T follicular helper cell (primary cell): Measurements from ENCODE around the gene CCDC88C.

Experiments used
- DNase-seq: peaks from one replicate; pipeline ENCODE4 v3.0.0-alpha.2; 2020; ENCODE audit warnings: low read depth

The CCDC88C gene

GRCh38 chr14:91306547-91306946, 111.1 kb downstream of the CCDC88C start:
- DNase-seq: no peak

- DNase-seq: no peak
These were observed 111.8 kb downstream of the CCDC88C start for GRCh38 chr14:91305650-91306431.

DNA sequence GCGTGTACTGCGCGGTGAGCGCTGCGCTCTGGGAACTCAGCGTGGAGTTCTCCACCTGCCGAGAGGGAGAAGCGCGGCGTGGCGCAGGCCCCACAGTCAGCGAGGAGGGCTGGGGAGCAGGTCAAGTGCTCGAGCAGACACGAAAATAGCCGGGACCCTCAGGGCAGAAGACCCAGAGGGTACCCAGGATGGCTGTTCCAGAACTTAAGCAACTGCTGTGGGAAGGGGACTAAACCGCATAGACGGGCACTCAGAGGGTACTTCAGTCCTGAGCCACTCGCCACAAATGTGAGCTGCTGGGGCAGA, 113.7 kb downstream of the CCDC88C start:
- DNase-seq: no peak

DNA sequence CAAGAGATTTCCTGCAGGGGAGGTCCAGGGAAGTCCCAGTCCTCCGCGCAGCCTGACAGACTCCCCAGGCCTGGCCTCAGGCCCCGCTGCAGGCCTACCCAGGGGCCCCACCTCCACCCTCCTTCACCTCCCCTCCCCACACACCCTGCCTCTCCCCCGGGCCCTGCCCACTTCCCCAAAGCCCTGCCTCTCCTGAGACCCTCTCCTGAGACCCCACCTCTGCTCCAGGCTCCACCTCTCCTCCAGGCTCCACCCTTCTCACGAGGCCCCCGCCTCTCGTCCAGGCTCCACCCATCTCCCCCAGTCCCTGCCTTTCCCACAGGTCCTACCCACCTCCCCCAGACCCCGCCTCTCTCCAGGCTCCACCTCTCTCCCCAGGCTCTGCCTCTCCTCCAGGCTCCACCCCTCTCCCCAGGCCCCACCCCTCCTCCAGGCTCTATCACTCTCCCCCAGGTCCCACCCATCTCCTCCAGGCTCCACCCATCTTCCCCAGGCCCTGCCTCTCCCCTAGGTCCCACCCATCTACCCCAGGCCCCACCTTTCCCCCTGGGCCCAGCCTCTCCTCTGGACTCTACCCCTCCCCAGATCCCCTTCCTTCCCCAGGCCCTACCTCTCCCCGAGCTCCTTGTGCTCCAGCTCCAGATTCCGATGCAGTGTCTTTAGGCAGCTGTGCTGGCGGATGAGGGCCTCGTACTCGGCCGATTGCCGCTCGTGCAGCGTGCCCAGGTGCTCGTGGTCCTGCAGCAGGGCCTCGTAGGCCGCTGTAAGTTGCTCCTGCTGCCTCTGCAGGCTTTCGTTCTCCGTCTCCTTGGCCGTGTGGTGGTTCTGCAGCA, 114.3 kb downstream of the CCDC88C start:
- DNase-seq: peak; percentile 35

- DNase-seq: no peak
These were observed 115.2 kb downstream of the CCDC88C start for GRCh38 chr14:91302391-91302790.

GRCh38 chr14:91300957-91301356, 116.7 kb downstream of the CCDC88C start:
- DNase-seq: no peak

- no peak for DNase-seq
These were observed 117.2 kb downstream of the CCDC88C start for GRCh38 chr14:91300283-91300895.

- DNase-seq: no peak
These were observed 118.2 kb downstream of the CCDC88C start for GRCh38 chr14:91299121-91300115.

DNA sequence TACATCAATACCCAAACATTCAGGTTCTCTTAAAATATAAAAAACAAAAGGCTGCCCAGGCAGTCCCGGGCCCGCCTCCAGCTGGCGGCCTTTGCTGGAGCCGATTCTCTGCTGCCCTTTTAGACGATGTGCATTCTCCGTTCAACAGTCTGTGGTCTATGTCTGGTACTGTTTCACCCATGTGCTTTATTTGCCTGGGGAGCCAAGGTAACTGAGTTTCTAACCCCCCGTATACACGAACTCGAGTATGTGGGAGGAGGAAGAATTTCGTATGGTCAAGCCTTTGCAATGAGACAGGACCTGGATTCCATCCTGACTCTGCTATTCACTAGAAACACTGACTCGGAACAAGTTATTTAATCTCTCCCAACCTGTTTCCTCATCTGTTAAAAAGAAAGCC, 119.0 kb downstream of the CCDC88C start:
- no peak for DNase-seq

DNA sequence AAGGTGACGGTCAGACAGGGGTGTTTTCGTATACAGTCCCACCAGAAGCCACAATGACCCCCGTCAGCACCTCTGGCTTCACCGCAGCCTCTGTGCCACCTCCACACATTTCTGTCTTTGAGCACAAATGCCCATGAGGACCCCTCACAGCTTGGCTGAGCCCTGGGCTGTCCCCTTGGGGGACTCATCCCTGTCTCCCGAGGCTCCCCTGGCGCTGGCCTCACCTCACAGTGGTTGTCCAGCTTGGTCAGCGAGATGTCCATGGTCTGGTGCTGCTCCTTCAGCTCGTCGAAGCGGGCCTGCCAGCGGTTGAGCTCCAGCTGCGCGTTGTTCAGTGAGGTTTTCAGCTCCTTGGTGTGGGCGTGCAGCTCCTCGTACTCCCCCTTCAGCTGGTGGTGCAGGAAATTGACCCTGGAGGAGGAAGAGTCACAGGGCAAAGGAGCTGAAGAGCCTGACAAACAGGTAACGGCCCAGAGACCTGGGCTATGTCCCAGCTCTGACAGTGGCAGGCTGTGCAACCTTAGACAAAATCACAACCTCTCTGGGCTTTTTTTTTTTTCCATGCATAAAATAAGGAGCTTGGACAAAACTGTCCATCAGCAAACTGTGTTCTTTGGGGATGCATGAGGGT, 120.4 kb downstream of the CCDC88C start:
- DNase-seq: no peak

DNA sequence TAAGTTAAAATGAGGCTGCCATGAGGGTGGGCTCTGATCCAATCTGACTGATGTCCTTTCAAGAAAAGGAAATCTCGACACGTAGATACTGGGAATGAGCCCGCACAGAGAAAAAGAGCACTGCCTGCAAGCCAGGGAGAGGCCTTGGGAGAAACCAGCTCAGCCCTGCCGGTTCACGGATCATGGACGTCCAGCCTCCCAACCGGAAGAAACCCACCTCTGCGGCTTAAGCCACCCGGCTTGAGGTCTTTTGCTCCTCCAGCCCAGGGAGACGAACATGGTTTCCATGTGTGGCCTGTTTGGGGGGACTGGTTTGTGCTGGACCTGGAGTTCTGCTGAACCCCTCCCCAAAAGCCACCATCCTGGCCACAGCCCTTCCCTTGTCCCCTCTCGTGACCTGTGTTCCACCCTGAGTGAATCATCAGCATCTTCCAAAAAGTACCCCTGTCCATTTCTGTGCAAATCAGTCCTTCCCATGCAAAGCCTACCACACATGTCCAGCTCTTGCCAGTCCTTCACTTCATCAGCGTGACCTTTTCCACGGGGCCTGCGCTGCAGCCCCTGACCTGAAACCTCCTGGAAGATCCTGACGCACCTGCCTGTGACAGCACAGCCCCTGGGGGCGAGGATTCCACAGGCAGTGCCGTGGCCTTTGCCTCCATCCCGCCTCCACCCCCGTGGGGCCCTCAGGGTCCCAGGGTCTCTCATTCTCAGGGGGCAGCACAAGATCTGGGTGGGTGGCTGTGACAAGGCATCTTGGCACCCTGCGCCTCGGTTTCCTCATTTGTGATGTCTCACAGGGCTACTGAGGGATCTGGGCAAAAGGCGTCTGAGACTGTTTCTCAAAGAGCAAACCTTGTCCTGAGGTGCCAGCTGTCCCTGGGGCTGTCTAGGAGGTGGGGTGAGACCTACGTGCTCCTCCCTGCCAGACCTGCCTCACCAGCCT, 121.5 kb downstream of the CCDC88C start:
- DNase-seq: no peak

DNA sequence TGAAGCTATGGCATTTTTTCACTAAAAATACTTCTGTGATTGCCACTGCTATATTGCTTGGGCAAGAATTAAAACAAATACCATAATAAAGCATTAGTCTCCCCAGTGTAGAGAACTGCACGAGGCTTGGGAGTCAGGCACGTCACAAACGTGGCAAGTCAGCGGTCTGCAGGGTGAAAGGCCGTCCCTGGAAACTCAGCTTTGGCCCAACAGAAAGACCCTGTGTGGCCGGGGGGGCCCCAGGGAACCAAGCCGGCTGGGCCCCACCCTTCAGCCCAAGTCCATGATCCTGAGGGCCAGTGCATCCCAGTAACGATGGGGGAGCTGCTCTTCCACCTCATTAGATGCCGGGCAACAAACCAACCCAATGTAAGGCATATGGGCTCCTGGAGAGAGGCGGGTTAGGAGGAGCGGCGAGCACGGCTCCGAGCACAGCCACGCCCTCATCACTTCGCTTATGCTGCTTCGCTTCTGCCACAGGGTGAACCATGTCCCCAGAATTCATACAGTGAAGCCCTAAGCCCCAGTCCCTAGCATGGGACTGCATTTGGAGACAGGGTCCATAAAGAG, 122.3 kb downstream of the CCDC88C start:
- no peak for DNase-seq

DNA sequence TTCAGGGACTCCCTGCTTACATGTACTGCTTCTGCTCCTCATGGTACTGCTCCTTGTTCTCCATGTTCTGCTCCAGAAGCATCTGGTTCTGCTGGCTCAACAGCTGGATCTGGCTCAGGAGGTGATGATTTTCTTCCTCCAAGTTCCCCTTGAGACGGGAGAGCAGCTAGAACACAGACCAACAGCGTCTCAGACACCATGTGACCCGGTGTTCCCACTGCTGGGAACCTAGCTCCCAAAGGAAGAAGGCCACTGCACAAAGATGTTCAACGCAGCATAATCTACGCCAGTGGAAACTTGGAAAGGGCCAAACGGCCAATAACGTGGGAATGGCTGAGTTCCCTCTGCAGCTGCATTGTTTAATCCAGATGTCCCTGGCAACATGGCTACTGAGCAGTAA, 123.5 kb downstream of the CCDC88C start:
- no peak for DNase-seq

DNA sequence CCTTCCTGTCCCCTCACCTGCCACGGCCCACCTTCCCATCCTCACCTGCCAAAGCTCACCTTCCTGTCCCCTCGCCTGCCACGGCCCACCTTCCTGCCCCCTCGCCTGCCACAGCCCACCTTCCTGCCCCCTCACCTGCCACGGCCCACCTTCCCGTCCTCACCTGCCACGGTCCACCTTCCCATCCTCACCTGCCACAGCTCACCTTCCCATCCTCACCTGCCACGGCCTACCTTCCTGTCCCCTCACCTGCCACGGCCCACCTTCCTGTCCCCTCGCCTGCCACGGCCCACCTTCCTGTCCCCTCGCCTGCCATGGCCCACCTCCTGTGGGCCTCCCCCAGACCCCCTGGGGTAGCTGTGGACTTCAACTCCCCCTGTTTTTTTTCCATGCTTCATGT, 124.3 kb downstream of the CCDC88C start:
- no peak for DNase-seq

DNA sequence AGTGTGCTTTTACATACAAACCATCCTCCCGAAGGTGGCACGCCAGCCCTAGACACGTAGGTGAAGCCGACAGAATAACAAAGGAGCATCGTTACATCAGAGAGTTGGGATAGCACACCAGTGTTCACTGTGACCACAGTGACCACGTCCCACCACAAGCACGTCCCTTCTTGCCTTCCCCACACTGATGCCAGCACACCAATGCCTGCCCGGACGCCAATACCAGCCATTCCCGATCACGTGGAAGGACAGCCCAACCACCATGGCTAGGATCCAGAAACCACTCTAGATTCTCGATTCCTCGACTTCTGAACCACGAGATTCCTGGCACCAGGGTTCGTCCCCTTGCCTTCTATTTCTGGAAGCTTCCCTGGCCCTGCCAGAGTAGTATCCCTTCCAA, 125.1 kb downstream of the CCDC88C start:
- no peak for DNase-seq

DNA sequence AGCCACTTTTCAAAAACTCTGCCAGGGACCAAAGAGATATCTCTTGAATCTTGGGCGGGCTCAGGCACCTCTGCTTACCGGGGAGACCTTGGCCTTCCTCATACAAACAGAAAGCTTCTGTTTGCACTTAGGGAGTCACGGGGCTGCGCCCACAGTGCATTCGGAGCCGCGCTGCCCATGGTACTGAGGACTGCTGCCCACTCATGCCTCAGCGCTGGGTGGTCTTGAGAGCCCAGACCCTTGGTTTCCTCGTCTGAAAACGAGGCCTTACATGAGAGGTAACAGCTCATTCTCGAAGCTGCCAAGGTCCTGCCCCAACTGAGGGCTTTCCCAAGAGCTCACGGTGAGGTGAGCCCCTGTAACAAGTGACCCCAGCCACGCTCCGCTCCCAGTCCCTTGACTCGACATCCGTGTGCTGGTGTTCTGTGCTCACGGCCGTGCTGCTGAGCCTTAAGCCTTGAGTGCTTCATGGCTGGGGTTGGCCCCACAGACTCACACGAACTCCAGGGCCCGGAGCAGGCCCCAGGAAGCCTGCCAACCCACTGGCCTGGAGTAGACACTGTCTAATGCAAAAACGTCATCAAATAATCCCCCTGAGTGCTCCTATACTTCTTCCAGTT, 125.7 kb downstream of the CCDC88C start:
- DNase-seq: no peak

- no peak for DNase-seq
These were observed 126.6 kb downstream of the CCDC88C start for GRCh38 chr14:91290986-91291385.

DNA sequence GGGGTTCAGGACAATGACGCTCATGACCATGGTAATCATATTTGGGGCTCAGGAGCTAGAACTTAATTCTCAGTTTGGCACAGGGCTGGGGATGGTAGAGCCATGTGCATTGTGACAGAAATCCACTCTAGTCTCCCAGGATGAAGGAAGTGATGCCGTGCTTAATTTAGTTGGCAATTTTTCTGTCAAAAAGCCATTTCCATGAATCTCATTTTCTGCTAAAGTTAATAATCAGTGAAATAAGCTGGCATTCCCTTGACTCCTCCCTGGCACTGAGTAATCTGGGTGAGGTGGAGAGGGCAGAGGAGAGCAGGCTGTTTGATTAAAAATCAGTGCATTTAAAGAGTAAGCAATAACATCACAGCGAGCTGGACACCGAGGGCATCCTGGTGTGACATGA, 128.2 kb downstream of the CCDC88C start:
- DNase-seq: no peak

- no peak for DNase-seq
These were observed 128.7 kb downstream of the CCDC88C start for GRCh38 chr14:91288876-91289275.
